Effector memory CD8-positive, alpha-beta T cell (primary cell): ENCODE data around the gene ZNF69.
"Not testable (repeated sequence)": the region's sequence is repeated elsewhere in the genome, so short reads cannot be mapped to it uniquely, and the experiment has no call there.

Source experiments
- ATAC-seq: fragments of 150-1000 bp; cut with Tn5 transposase; replicated peaks from 2 replicates; pipeline ENCODE4 v1.10.0; 2021; ENCODE audit warnings: mild to moderate bottlenecking, moderate library complexity
- DNase-seq, 3 experiments: peaks; one replicate each; pipeline ENCODE4 v3.0.0; 2021
- H3K27ac Mint-ChIP-seq, 2 donors: one replicate each; pipeline ENCODE4 v1.8.0; 2022; ENCODE audit warnings: mild to moderate bottlenecking in 2 of 2, mixed read lengths in 2 of 2, moderate library complexity in 2 of 2
- H3K27me3 Mint-ChIP-seq, 2 donors: one replicate each; pipeline ENCODE4 v1.8.0; 2022; ENCODE audit warnings: mixed read lengths in 2 of 2
- H3K36me3 Mint-ChIP-seq: one replicate; pipeline ENCODE4 v1.8.0; 2022; ENCODE audit warnings: mild to moderate bottlenecking, moderate library complexity, mixed read lengths; ENCODE audit not compliant: insufficient read depth
- H3K4me1 Mint-ChIP-seq, 2 donors: one replicate each; pipeline ENCODE4 v1.8.0; 2022; ENCODE audit warnings: low read depth in 2 of 2, mixed read lengths in 2 of 2
- H3K4me3 Mint-ChIP-seq, 2 donors: one replicate each; pipeline ENCODE4 v1.8.0; 2022; ENCODE audit warnings: mild to moderate bottlenecking in 2 of 2, mixed read lengths in 2 of 2, moderate library complexity in 2 of 2
- H3K9me3 Mint-ChIP-seq, 2 donors: one replicate each; pipeline ENCODE4 v1.8.0; 2022; ENCODE audit warnings: mixed read lengths in 2 of 2

Gene ZNF69

GRCh38 chr19:11873762-11874161 lies 13.8 kb upstream of the ZNF69 start:
- Mint-ChIP-seq H3K27ac (no peak overlapping the region), H3K4me3 (no peak overlapping the region), H3K9me3 (peaks cover 0 to 2% of the 10 kb centered on the region in 2 donors), H3K4me1 (no peaks in the 10 kb centered on the region), H3K36me3 (peaks cover 3% of the 10 kb centered on the region), H3K27me3 (peaks cover 0 to 6% of the 10 kb centered on the region in 2 donors)
- DNase-seq = no peak
- no peak for ATAC-seq

DNA sequence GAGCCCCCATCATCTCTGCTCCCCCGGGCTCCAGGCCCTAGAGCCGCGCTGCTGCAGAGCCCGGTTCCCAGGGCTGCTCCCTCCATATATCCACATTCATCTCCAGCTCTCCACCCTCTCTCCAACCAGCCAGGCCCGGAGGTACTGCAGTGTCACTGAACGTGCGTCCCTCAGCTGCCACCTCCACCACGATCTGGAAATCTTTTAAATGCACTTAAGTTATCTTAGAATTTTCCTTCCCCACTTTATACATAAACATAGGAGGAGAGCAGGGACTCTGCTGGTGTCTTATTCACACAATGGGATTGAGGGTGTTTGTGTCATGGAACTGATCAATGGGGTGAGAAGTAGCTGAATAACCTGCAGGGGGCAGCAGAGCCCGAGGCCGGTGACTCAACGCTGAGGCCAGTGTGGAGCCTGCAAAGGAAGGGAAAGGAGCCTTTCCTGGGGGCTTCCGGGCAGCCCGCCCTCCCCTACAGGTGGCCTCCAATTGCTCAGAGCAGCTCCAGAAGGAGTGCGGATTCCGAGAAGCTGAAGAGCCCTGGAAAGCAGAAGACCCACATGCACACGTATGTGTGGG lies 7.8 kb upstream of the ZNF69 start:
- not testable (repeated sequence) for H3K27ac Mint-ChIP-seq, H3K4me3 Mint-ChIP-seq, H3K36me3 Mint-ChIP-seq, H3K9me3 Mint-ChIP-seq, H3K4me1 Mint-ChIP-seq
- ATAC-seq (peak; percentile 36), DNase-seq (peak; percentile 28 to 33 (median 28))
- H3K27me3 Mint-ChIP-seq = peaks cover 7 to 10% of the 10 kb centered on the region in 2 donors

DNA sequence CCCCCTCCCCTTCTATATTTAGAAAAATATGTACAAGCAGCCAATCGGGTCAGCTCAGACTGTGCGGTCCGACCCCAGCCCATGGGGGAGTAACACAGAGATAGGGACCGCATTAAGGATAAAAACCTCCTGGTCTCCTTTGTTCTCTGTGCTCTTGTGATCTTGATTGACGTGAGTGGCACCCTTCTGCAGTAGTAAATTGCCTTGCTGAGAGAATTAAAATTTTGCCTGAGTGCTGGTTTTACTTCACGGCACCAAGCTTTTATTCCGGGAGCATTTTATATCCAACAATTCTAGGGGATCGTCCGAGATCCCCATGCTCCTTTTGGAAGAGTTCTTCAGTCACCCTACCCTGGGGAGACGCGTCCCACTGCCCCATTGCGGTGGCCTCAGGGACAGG lies 7.0 kb upstream of the ZNF69 start:
- peaks cover 7 to 10% of the 10 kb centered on the region in 2 donors for H3K27me3 Mint-ChIP-seq
- H3K9me3 Mint-ChIP-seq = no peaks in the 10 kb centered on the region
- H3K4me1 Mint-ChIP-seq = peaks cover 0 to 5% of the 10 kb centered on the region in 2 donors
- ATAC-seq (no peak), DNase-seq (no peak)
- no peaks in the 10 kb centered on the region for H3K36me3 Mint-ChIP-seq
- H3K4me3 Mint-ChIP-seq = no peak overlapping the region
- H3K27ac Mint-ChIP-seq = no peak overlapping the region

- Mint-ChIP-seq H3K4me3 (no peak overlapping the region), H3K36me3 (no peaks in the 10 kb centered on the region), H3K9me3 (peaks cover 0 to 3% of the 10 kb centered on the region in 2 donors), H3K27ac (no peak overlapping the region), H3K27me3 (peaks cover 7 to 9% of the 10 kb centered on the region in 2 donors), H3K4me1 (peaks cover 0 to 5% of the 10 kb centered on the region in 2 donors)
- peak; percentile 69 for ATAC-seq
- DNase-seq = peak; percentile 46 to 58 (median 51)
Measured at GRCh38 chr19:11881151-11881800, 6.3 kb upstream of the ZNF69 start.

GRCh38 chr19:11882606-11883005 lies 5.0 kb upstream of the ZNF69 start:
- H3K27me3 Mint-ChIP-seq = peaks cover 5 to 7% of the 10 kb centered on the region in 2 donors
- H3K4me3 Mint-ChIP-seq = no peak overlapping the region
- H3K27ac Mint-ChIP-seq = no peak overlapping the region
- peaks cover 0 to 7% of the 10 kb centered on the region in 2 donors for H3K9me3 Mint-ChIP-seq
- H3K36me3 Mint-ChIP-seq = no peaks in the 10 kb centered on the region
- ATAC-seq (no peak), DNase-seq (no peak)
- peaks cover 3 to 9% of the 10 kb centered on the region in 2 donors for H3K4me1 Mint-ChIP-seq

DNA sequence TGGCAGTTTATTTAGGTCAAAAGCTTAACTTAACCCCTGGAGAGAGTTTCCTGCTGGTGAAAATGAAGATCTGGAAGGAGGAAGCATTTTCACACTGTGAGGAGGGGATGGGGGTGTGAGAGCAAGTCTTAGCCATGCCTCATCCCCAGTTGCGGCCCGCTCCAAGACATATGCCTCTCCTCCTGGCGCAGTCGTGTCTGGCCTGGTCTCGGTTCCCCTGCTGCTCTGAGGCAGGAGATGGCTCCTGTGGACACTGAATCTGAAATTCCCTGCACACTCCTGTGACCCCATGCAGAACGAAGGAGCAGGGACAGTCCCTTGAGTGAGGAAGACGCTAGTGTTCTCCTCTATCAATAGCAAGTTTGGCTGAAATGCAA lies 360 bp upstream of the ZNF69 start:
- Mint-ChIP-seq H3K27me3 (no peaks in the 10 kb centered on the region), H3K27ac (peak overlapping the region; percentile 85 to 93), H3K36me3 (no peaks in the 10 kb centered on the region), H3K4me1 (peaks cover 12% of the 10 kb centered on the region in 2 donors), H3K4me3 (peak overlapping the region; percentile 86 to 87), H3K9me3 (peaks cover 0 to 7% of the 10 kb centered on the region in 2 donors)
- ATAC-seq (no peak), DNase-seq (no peak)

GRCh38 chr19:11889901-11890300 lies 2.3 kb downstream of the ZNF69 start:
- not testable (repeated sequence) for H3K27ac Mint-ChIP-seq, ATAC-seq, H3K36me3 Mint-ChIP-seq, H3K4me3 Mint-ChIP-seq, H3K27me3 Mint-ChIP-seq, H3K9me3 Mint-ChIP-seq, DNase-seq
- H3K4me1 Mint-ChIP-seq = peaks cover 12% of the 10 kb centered on the region in 2 donors

- Mint-ChIP-seq H3K4me1 (peaks cover 12 to 15% of the 10 kb centered on the region in 2 donors), H3K27ac (no peak overlapping the region), H3K9me3 (peaks cover 0 to 14% of the 10 kb centered on the region in 2 donors), H3K36me3 (peaks cover 4% of the 10 kb centered on the region), H3K4me3 (no peak overlapping the region), H3K27me3 (peaks cover 0 to 13% of the 10 kb centered on the region in 2 donors)
- ATAC-seq = no peak
- no peak for DNase-seq
Measured at GRCh38 chr19:11890634-11891033, 3.1 kb downstream of the ZNF69 start.

DNA sequence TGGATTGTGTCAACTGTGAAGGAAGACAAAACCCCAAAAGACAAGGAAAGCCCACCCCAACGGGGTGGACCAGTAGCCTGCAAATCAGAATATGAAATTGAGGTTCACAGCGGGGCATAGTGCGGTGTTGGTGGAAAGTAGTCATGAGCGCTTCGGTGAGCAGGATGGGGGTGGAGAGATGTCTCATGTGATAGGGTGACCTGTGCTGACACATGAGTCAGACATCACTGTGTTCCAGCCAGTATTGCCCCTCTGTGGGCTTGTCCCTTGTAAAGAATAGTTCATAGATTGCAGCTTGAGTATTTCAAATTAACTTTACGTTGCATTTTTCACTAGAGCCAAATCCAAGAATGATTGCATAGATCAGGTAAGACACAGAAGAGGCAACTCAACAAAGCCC lies 7.3 kb downstream of the ZNF69 start:
- DNase-seq (no peak), ATAC-seq (no peak)
- H3K4me3 Mint-ChIP-seq = no peak overlapping the region
- H3K36me3 Mint-ChIP-seq = peaks cover 9% of the 10 kb centered on the region
- peaks cover 0 to 3% of the 10 kb centered on the region in 2 donors for H3K4me1 Mint-ChIP-seq
- H3K27me3 Mint-ChIP-seq = peaks cover 0 to 13% of the 10 kb centered on the region in 2 donors
- no peak overlapping the region for H3K27ac Mint-ChIP-seq
- peaks cover 0 to 7% of the 10 kb centered on the region in 2 donors for H3K9me3 Mint-ChIP-seq

DNA sequence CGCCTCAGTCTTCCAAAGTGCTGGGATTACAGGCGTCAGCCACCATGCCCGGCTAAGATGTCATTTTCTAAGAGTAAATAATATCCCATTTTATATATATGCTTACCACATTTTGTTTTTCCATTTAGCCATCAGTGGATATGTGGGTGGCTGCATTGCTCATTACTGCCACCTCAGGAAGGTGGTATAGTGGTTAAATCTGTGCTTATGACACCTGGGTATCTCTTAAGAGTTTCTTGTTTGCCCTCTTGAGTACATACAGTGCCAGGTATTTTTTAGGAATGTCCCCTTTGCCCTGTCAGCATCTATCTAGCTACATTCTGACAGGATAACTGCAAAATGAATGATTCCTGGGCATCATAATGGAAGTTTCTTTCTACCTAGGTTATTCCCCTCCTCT lies 14.6 kb downstream of the ZNF69 start:
- Mint-ChIP-seq H3K27me3 (no peaks in the 10 kb centered on the region), H3K27ac (no peak overlapping the region), H3K4me1 (no peaks in the 10 kb centered on the region), H3K36me3 (peaks cover 4% of the 10 kb centered on the region), H3K4me3 (no peak overlapping the region), H3K9me3 (peaks cover 0 to 6% of the 10 kb centered on the region in 2 donors)
- ATAC-seq (no peak), DNase-seq (no peak)

DNA sequence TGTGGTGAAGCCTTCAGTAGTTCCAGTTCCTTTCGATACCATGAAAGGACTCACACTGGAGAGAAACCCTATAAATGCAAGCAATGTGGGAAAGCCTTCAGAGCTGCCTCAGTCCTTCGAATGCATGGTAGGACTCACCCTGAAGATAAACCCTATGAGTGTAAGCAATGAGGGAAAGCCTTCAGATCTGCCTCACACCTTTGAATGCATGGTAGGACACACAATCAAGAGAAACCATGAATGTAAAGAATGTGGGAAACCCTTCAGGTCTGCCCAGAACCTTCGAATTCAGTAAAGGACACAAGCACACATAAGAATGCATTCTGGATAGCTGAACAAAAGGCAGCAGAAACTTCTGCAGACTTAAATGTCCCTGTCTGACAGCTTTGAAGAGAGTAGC lies 18.3 kb downstream of the ZNF69 start:
- H3K4me1 Mint-ChIP-seq = no peaks in the 10 kb centered on the region
- peaks cover 9 to 11% of the 10 kb centered on the region in 2 donors for H3K9me3 Mint-ChIP-seq
- H3K27ac Mint-ChIP-seq = no peak overlapping the region
- no peak for DNase-seq
- H3K27me3 Mint-ChIP-seq = peaks cover 0 to 7% of the 10 kb centered on the region in 2 donors
- no peak for ATAC-seq
- no peaks in the 10 kb centered on the region for H3K36me3 Mint-ChIP-seq
- no peak overlapping the region for H3K4me3 Mint-ChIP-seq

GRCh38 chr19:11911937-11912336 lies 24.4 kb downstream of the ZNF69 start:
- peaks cover 6 to 11% of the 10 kb centered on the region in 2 donors for H3K9me3 Mint-ChIP-seq
- H3K4me3 Mint-ChIP-seq, H3K4me1 Mint-ChIP-seq, H3K27me3 Mint-ChIP-seq, DNase-seq, H3K27ac Mint-ChIP-seq, H3K36me3 Mint-ChIP-seq, ATAC-seq: not testable (repeated sequence)

DNA sequence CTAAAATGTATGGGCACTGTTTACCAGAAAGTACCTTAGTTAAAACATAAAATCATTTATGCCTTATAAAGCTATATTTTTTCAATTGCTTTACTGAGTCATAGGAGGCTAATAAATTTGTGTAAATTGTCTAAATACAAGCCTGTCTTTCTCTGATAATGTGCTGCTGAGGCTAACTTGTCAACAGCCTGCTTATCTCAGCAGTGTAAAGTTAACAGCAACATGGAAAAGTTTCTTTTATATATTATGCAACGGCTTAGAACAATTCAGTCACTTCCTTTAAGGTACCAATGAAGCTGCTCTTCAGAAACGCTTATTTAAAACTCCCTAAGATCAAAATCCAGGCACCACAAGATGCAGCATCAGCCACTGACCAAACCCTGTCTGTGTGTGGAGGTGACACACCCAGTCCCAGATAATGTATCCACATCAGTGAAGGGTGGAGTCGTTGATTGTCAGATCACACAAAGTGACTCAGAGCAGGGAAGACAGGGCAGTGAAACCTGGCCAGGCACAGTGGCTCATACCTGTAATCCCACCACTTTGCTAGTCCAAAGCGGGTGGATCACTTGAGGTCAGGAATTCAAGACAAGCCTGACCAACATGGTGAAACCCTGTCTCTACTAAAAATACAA lies 27.0 kb downstream of the ZNF69 start:
- not testable (repeated sequence) for H3K4me3 Mint-ChIP-seq, H3K4me1 Mint-ChIP-seq, DNase-seq, ATAC-seq, H3K27me3 Mint-ChIP-seq, H3K36me3 Mint-ChIP-seq, H3K9me3 Mint-ChIP-seq, H3K27ac Mint-ChIP-seq
